HG03469 (cell line): ENCODE results near the gene KRT82.
"Not testable (repeated sequence)": the region's sequence is repeated elsewhere in the genome, so short reads cannot be mapped to it uniquely, and the experiment has no call there.

Experiments
- ATAC-seq: cut with Tn5 transposase; IDR thresholded peaks from one replicate; pipeline ENCODE4 v1.9.1; 2021; ENCODE audit warnings: mild to moderate bottlenecking, moderate library complexity, moderate number of reproducible peaks; ENCODE audit not compliant: unreplicated experiment

KRT82 gene

GRCh38 chr12:52413202-52413601, 7.1 kb upstream of the KRT82 start:
- no peak for ATAC-seq

DNA sequence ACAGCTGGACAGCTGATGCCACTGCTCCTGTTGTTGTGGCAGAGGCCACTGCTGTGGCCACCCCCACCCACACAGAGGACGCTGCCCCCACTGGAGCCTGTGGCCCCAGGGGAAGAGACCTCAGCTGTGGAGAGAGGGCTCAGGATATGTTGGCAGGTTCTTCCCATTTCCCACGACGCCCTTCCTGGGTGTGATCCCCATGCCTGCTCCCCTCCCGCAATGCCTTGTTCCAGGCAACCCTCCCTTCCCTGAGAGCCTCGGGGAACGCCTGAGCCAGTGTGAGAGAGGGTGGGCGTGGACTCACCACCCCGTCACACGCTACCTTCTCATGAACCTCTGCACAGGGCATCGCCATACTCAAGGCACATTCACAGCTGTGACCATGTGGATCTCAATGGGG, 5.7 kb upstream of the KRT82 start:
- ATAC-seq: no peak

DNA sequence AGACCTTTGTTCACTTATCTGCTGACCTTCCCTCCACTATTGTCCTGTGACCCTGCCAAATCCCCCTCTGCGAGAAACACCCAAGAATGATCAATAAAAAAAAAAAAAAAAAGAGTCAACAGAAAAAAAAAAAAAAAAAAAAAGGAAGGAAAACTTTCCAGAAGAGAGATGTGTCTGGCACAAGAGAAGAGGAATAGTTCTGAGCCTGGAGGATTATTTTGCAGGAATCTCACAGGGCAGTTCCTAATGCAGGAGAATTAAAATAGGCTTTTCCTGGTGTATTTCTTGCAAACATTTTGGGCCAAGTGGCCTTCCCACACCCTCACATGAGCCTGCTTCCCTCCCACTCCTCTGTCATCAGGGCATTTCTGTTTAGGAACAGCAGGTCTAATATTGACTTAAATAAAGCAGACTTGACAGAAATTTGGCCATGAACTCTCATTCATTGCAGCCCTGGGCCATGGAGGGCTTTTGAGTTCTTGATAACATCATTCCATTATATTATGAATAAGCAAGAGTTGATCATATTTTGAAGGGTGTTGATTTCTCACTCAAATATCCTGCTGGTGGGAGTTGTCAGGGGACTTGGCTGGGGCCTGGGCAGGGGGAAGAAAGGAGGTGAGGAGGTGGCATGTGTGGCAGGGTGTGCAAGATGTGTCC, 4.6 kb upstream of the KRT82 start:
- ATAC-seq: not testable (repeated sequence)

GRCh38 chr12:52407918-52408317, 1.8 kb upstream of the KRT82 start:
- ATAC-seq: no peak

DNA sequence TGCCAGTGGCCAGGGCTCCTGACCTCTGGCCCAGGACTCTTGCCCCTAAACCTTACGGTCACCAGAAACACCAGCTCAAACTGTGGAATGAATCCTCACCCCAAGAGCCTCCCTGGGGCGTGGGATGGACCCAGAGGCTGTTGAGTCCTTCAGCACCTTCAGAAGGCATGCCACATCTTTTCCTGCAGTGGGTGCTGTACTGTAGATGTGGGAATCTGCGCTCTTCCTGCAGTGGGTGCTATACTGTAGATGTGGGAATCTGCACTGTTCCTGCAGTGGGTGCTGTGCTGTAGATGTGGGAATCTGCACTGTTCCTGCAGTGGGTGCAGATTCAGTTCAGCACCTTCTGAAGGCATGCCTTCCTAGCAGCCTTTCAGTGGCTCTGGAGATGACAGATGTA, 1.2 kb downstream of the KRT82 start:
- ATAC-seq: no peak

DNA sequence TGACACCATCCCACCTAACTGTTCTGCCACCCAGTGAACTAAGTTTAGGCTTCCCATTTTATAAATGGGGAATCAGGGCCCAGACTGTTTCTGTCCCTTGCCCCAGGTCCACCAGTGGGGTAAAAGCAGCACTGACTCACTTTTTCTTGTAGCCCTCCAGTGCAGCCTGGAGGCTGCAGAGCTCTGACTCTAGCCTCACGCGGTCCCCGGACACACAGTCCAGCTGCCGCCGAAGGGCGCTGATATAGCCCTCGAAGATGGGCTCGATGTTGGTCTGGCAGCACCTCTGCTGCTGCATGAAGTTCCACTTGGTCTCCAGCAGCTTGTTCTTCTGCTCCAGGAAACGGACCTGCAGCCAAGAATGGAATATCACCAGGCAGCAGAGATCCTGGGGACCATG, 2.6 kb downstream of the KRT82 start:
- ATAC-seq: no peak

DNA sequence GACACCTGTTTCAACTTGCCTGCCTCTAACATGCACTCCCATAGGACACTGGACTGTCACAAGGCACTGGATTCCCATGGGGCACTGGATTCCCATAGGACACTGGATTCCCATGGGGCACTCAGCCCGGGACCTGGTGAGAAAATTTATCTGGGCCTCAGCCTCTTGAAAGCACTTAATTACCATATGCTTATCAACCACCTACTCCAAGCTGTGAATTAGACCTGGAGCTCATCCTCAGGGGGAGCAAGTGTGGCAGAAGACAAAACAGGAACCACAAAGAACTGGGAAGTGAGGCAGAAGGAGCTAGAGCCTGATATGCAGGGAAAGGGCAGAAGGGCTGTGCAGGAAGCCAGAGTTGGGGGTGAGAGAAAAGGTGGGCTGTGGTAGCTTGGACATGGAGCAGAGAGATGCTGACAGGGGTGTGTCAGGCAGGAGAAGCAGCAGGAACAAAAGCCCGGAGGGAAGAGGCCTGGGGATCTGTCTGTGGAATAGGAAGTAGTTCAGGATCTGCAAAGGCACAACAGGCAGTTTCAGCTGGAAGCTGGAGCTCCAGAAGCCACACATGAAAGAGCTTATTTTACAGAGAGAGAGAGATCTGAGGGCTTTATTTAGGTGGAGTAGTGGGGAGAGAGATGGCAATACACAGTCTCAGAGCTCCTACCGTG, 3.1 kb downstream of the KRT82 start:
- ATAC-seq: no peak

DNA sequence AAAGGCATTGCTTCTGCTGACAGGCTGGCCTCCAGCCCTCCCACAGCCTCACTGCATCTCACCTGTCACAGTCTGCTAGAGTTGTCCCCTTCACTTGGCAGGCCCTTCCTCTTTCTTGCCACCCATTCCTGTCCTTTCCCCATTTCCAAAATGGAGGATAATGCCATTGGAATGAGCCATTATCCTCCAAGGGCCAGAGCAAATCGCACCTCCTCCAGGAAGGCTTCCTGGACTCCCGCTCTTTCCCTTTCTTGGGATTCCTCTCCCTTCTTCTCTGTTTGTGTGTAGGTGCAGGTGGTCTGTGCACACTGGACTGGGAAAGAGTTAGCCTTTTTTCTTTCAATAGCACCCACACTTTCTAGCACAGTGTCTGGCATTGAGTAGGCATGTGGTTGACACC, 3.8 kb downstream of the KRT82 start:
- ATAC-seq: no peak

DNA sequence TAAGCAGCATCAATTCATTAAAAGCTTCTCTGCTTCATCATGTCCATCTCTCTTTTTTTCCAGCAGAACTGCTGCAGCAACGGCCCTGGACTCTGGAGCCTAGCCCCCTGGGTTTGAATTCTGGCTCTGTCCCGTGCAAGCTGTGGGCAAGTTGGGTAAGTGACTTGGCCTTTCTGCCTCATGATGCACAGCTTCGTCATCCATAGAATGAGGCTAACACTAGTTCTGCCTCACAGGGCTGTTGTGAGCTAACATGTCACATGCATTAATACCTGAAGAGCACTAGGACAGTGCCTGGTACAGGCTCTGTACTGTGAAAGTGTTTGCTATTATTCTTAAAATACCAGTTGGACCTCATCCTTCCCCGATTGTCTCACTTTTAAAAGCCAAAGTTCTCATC, 4.2 kb downstream of the KRT82 start:
- no peak for ATAC-seq

GRCh38 chr12:52401526-52401925, 4.6 kb downstream of the KRT82 start:
- no peak for ATAC-seq

- no peak for ATAC-seq
These were observed 5.2 kb downstream of the KRT82 start for GRCh38 chr12:52400906-52401305.

GRCh38 chr12:52399756-52400155, 6.4 kb downstream of the KRT82 start:
- ATAC-seq: no peak

- ATAC-seq: no peak
These were observed 8.0 kb downstream of the KRT82 start for GRCh38 chr12:52398176-52398575.

DNA sequence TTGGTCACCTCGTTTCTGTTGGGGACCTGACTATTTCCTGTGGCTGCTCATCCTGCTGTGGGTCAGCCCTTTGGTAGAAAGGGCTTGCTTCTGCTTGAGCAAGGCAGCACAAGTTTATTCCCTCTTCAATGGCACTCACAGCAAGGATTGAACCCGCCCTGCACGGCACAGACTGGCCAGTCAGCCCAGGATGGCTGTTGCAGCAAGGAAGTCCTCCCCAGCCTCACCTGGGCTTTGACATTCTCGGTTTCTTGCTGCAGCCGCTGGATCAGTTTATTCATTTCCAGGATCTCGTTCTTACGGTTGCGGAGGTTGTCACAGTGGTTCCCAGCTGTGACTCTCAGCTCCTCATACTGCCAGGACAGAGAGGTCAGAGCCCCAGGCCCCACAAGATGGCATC, 9.5 kb downstream of the KRT82 start:
- ATAC-seq: no peak

GRCh38 chr12:52395761-52396434, 10.2 kb downstream of the KRT82 start:
- no peak for ATAC-seq

- ATAC-seq: no peak
These were observed 11.2 kb downstream of the KRT82 start for GRCh38 chr12:52394836-52395405.

DNA sequence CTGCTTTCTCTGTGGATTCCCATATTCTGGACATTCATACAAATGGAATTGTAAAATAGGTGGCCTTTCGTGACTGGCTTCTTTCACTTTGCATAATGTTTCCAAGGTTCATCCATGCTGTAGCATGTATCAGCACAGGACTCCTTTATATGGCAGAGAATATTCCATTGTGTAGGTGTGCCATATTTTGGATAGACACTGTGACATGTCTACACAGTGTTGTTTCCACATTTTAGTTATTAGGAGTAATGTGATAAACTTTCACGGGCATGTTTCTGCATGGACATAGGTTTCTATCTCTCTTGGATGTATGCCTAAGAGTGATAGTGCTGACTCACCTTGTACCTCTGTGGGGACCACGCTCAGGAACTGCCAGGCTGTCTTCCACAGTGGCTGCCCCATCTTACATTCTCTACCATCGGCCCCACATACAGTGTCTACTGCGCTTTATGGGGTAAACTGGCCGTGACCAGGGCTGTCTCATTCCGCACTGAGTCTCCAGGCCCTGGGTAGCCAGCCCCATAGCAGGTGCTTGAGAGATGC, 13.6 kb downstream of the KRT82 start:
- no peak for ATAC-seq

DNA sequence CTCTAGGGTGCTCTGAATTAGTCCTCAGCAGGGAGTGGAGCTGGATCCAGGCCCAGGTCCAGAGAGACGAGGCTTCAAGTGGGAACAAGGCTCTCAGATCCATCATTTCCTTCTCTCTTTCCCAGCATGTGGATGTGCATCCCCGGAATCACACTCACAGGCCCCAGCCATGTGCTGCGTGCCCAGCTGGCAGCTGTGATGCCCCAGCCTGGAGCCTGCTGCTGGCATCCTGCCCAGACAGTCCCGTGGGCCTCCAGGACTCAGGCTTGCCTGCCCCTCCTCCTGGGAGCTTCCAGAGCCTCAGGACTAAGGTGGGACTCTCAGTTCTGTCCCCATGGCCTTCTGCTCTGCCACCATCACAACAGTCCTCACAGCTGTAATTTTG, 14.5 kb downstream of the KRT82 start:
- ATAC-seq: no peak

DNA sequence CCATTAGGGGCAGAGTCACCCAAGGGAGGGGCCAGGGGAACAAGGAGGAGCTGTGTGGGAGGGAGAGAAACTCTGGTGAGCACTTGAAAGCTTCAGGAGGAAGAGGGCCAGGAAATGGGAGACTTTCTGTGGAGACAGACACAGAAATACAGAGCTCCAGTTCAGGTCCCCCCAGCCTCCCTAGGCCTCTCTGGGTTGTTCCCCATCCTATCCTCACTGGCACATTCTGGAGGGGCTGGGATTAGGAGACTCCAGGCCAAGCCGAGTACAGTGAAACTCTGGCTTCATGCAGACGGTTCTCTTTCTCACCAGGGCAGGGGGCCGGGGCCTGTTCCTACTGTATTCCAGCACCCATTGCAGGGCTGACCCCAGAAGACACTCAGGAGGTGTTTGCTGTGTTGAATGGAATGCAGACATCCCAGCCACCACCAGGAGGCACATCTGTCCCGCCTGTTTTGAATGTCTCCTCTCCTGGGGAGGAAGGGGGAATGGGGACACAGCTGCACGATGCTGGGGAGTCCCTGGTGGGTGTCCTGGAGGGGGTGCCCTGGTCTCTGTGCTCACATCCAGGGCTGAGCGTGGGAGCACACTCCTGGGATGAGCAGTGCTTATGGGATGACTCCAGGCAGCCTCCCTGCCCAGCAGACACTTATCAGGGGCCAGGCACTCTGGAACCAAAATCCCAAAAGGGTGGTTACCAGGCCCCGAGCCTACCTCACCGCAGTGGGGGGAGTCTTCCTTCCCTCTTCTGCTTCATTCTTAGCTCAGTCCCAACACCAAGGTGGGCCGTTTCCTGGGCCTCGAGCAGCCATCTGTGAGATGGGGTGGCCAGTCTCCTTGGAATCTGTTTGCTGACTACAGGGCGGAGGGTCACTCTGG, 15.2 kb downstream of the KRT82 start:
- ATAC-seq: no peak

GRCh38 chr12:52389313-52390207, 16.6 kb downstream of the KRT82 start:
- no peak for ATAC-seq
